NCI-H510A treated with DMSO at 0.1 percent for 48 hours (cell line): Measurements from ENCODE around the gene B3GNT4.
"Not testable (repeated sequence)": the region's sequence is repeated elsewhere in the genome, so short reads cannot be mapped to it uniquely, and the experiment has no call there.

Source experiments
- DNase-seq: peaks from one replicate; lab custom pipeline; 2025; lab: John Stamatoyannopoulos, UW

B3GNT4 gene

GRCh38 chr12:122203301-122204166 is at the start of gene B3GNT4:
TSS of gene B3GNT4 (plus strand) at chr12:122203709. CDS start at chr12:122204619, 910 bp downstream.
- DNase-seq = peak; percentile 80

- DNase-seq = no peak
These were observed 47.8 kb upstream of the B3GNT4 start for GRCh38 chr12:122155705-122156104.

- no peak for DNase-seq
These were observed 44.7 kb upstream of the B3GNT4 start for GRCh38 chr12:122158700-122159285.

- no peak for DNase-seq
These were observed 43.6 kb upstream of the B3GNT4 start for GRCh38 chr12:122159882-122160281.

- no peak for DNase-seq
These were observed 42.7 kb upstream of the B3GNT4 start for GRCh38 chr12:122160761-122161160.

- DNase-seq = no peak
These were observed 41.8 kb upstream of the B3GNT4 start for GRCh38 chr12:122161682-122162081.

- DNase-seq = no peak
These were observed 40.5 kb upstream of the B3GNT4 start for GRCh38 chr12:122162976-122163375.

- no peak for DNase-seq
These were observed 36.8 kb upstream of the B3GNT4 start for GRCh38 chr12:122166422-122167349.

- no peak for DNase-seq
These were observed 36.1 kb upstream of the B3GNT4 start for GRCh38 chr12:122167356-122167925.

GRCh38 chr12:122168492-122168891 is 35.0 kb upstream of the B3GNT4 start:
- DNase-seq = no peak

- DNase-seq = no peak
These were observed 32.1 kb upstream of the B3GNT4 start for GRCh38 chr12:122171399-122171798.

GRCh38 chr12:122172262-122172939 is 31.1 kb upstream of the B3GNT4 start:
- DNase-seq = no peak

GRCh38 chr12:122174155-122174845 is 29.2 kb upstream of the B3GNT4 start, which contains the start of gene IL31:
TSS of gene IL31 (minus strand) at chr12:122174221. CDS start at chr12:122174172, 49 bp downstream.
- DNase-seq = no peak

- DNase-seq = not testable (repeated sequence)
These were observed 27.0 kb upstream of the B3GNT4 start for GRCh38 chr12:122176473-122176872.

GRCh38 chr12:122182887-122183587 is 20.5 kb upstream of the B3GNT4 start, which contains the start of gene LRRC43:
TSS of gene LRRC43 (plus strand) at chr12:122183123. CDS start at chr12:122183145, 22 bp downstream.
- peak; percentile 61 for DNase-seq

GRCh38 chr12:122183588-122183940 is 19.9 kb upstream of the B3GNT4 start:
- no peak for DNase-seq

GRCh38 chr12:122184517-122184916 is 19.0 kb upstream of the B3GNT4 start:
- no peak for DNase-seq

- no peak for DNase-seq
These were observed 18.4 kb upstream of the B3GNT4 start for GRCh38 chr12:122185079-122185478.

- DNase-seq = no peak
These were observed 17.9 kb upstream of the B3GNT4 start for GRCh38 chr12:122185494-122186082.

GRCh38 chr12:122187466-122187865 is 16.0 kb upstream of the B3GNT4 start:
- DNase-seq = no peak
